ENCODE results near the gene SVIL.

The SVIL gene

GRCh38 chr10:29535778-29536453 is 98.9 kb downstream of the SVIL start:
- TF ChIP-seq, protein P1, sequence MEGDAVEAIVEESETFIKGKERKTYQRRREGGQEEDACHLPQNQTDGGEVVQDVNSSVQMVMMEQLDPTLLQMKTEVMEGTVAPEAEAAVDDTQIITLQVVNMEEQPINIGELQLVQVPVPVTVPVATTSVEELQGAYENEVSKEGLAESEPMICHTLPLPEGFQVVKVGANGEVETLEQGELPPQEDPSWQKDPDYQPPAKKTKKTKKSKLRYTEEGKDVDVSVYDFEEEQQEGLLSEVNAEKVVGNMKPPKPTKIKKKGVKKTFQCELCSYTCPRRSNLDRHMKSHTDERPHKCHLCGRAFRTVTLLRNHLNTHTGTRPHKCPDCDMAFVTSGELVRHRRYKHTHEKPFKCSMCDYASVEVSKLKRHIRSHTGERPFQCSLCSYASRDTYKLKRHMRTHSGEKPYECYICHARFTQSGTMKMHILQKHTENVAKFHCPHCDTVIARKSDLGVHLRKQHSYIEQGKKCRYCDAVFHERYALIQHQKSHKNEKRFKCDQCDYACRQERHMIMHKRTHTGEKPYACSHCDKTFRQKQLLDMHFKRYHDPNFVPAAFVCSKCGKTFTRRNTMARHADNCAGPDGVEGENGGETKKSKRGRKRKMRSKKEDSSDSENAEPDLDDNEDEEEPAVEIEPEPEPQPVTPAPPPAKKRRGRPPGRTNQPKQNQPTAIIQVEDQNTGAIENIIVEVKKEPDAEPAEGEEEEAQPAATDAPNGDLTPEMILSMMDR (IDR thresholded peaks at IDR 0.05) = no peak

DNA sequence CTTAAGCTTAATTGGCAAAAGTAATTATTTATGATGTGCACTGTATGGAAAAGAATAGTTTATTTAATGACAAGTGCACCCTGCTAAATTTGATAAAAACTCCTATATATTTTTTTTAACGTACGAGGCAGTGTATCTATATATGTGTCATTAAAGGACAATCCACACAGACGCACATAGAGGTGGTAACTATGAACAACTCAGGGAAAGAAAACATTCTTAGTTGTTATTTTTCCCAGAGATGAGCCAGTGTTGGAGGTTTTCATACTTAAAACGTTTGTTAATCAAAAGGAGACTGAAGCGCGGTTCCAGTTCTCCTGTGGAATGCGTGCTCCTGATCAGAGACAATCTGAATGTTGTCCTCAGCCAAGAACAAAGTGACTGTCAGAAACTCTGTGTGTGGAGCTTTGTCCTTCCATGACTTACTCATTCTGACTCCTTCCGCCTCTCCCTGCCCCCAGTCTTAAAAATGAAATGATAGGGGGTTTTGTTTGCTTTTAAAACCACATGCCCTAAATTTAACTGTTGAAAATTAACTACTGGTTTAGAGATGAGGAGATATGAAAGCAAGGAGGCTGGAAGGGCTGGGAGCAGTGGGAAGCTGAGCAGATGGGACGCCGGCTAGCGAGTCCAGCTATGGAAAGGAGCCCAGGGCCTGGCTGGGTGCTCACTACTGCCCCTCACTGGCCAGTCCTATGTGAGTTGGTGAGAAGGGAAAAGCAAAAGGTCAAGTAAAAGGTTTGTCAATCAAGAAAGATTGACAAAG is 99.6 kb downstream of the SVIL start:
- TF ChIP-seq, protein P1 (IDR thresholded peaks at IDR 0.05) = peak; percentile 60

DNA sequence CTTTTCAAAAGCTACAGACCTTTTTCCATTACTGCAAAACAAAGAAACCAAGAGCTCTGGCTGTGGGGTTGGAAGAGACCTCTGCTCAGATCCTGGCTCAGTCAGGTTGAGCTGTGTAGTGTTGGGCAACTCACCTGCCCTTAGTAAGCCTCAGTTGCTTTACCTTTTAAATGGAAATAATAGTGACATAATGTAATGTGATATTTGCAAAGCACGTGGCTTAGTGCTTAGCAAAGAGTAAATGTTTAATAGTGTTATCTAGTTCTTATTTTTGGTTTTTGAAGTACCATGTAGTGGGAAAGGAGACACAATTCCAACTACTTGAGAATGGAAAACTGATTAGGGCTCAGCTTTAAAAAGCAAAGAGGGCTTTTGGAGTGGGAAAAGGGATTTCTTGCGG is 100.2 kb downstream of the SVIL start:
- TF ChIP-seq, protein P1 (IDR thresholded peaks at IDR 0.05) = no peak

DNA sequence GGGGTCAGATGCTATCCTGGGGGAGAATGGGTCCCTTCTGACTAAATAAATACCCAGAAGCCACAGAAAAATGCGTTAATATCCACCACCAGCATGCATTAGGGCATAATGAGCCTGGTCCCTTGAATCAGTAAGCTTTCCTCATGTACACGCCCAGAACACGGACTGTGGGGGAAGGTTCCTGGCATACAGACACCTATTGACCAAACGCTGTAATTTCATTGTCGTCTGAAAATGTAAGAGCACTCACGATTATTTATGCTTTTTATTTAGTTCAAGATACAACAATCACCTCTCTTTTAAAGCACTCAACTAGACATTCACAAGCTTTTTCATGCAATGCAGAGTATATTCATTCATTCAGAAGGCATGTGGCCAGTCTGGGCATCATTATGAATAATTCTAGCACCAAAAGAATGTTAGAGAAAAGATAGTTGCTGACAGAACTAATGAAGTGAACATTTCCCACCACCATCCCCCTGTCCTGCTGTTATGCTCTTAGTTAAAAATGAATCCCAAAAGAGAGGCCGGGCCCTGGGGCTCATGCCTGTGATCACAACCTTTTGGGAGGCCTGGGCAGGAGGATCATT is 101.0 kb downstream of the SVIL start:
- TF ChIP-seq, protein P1 (IDR thresholded peaks at IDR 0.05) = no peak

GRCh38 chr10:29533046-29533445 is 101.7 kb downstream of the SVIL start:
- TF ChIP-seq, protein P1 (IDR thresholded peaks at IDR 0.05) = no peak

- TF ChIP-seq, protein P1 (IDR thresholded peaks at IDR 0.05) = no peak
Measured at GRCh38 chr10:29532256-29532878, 102.4 kb downstream of the SVIL start.

- TF ChIP-seq, protein P1 (IDR thresholded peaks at IDR 0.05) = no peak
Measured at GRCh38 chr10:29530112-29530976, 104.4 kb downstream of the SVIL start.
